KBM-7 (cell line): ENCODE measurements around the gene ANKRD10.

ENCODE experiments used
- DNase-seq: peaks from one replicate; pipeline ENCODE4 v3.0.0-alpha.2; 2015
- in situ Hi-C: fragments of 300-500 bp; cut with MboI; formaldehyde crosslinking; loops from 2 replicates; pipeline ENCODE4 v1.14.3; 2020; ENCODE audit warnings: low sequenced_read_pairs, low pct_unique_long_range_greater_than_20kb, mixed read lengths

ANKRD10 gene

DNA sequence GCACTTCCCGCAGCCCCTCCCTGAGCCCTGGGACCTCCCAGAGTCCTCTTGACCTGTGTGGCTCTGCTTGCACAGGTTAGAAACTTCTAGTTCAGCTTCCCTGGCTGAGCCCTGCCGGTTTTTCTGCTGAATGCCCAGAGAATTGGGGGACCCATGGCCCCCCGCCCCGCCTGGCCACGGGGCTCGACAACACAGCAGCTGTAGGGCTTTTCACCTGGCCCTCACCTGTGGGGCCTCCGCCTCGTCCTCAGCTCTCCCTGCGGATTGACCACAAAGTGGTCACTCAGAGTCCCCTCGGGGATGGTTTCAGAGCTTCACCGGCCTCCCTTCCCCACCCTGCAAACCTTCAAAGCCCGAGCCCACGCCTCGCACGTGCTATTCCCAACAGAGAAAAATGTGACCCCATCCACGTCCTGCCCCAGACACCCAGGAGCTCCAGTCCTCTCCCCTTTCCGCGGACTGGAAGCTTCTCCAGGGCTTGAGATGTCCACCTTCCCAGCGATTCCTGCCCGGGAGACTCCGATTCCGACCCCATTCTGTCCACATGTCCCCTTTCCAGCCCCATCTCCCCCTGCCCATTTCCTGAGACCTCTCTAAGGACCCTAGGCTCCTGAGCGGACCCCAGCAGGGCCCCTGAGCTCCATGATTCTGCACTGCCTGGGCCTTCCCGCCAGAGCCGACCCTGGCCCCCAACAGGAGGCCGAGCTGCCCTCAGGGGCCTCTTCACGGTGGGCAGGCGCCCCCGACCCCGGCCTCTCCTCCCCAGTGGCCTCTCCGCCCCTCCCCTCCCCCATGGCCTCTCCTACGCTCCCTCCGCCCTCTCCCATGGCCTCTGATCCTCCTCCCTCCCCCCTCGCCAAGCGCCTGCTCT lies 41.9 kb downstream of the ANKRD10 start:
- no peak for DNase-seq
- in situ Hi-C loops: no loop called here

DNA sequence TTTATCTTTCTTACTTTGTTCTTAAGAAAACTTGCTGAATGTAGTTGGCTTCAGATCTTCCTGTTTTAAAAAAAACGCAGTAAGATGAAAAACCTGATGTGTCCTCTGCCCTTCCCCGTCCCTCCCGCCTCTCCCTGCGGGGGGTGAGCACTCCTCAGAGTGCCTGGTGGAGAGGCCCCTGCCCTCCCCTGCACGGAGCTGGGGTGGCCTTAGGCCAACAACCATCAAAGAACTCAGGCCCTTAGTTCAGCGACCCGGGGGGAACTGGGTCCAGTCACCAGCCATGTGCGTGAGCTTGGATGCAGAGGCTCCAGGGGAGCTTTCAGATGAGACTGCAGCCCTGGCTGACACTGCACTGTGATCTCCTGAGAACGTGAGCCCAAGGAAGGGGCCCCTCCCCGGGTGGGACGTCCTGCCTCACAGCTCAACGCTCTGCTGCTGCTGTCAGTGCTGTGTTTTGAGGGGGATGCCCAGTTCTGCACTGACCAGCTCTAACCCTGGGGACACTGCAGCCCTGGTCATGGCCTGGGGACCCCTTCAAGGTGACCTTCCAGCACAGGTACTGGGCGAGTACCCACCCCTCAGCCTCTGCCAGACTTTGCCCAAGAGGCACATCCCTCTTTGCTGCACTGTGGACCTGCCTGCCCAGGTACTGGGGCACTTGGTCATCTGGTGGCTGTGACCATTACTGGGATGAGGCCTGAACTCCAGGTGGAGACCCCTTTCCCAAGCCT lies 42.7 kb downstream of the ANKRD10 start:
- no peak for DNase-seq
- in situ Hi-C loops: no loop called here

DNA sequence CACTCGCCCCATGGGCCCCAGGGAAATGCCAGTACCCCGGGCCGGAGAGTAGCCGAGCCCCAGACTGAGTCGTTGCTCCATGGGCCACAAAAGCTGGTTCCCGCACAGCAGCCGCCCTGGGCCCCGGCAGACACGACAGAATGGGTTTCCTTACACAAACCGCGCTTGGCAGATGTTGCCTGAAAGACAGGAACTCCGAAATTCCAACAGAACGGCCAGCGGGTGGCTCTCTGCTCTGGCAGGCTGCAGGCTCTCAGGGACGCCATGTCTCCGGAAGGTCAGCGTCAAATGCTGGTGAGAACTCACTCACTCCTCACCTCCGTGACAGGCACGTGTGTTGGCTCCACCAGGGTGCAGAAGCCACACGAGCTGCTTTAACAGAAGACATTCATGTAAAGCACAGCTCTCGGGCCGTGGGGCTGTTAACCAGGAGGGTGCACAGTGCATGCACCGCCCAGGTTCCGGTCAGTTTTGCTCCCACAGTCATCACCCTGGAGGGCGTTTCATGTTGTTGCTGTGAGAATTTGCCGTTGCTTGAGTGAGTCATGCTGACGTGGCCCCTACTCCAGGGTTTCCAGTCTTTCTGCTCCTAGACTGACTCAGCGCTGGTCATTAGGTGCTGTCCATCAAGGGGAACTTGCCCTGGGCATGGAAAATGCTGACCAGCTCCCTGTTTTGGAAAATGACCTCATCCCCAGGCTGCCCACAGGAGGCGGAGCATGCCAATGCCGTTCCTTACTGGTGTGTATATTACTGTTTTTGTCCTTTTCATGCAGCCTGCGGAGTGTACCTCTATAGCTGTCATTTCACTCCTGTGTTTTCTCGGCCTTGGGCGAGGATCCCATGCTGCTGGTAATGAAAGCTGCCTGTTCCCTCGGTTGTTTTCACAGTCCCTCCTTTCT lies 44.8 kb downstream of the ANKRD10 start:
- in situ Hi-C loops: no loop called here
- DNase-seq: no peak

DNA sequence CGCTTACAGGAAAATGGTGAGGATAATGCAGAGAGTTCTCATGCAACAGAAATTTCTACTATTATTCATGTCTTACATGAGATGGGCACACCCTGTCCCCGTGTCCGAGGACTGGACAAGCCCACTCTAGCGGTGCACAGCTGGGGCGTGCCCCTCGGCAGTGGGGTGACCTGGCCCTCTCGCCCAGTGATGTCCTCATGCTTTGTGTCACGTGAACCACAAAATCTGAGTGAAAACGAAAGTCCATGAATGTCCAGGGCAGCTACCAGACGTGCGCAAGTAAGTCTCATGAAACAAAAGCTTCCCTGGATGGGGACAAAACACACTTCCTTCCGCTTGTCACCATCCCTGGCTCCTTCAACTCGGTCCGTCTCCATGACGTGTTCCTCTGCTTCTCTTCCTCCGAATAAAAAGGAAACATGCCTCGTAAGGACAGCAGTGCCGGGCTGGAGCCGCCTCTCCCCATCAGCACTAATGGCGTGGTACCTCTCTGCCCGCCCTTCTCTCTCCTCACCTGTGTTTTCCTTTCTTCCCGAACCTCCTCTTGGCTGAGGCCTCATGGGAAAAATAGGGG lies 45.6 kb downstream of the ANKRD10 start:
- no peak for DNase-seq
- in situ Hi-C loops: no loop called here

DNA sequence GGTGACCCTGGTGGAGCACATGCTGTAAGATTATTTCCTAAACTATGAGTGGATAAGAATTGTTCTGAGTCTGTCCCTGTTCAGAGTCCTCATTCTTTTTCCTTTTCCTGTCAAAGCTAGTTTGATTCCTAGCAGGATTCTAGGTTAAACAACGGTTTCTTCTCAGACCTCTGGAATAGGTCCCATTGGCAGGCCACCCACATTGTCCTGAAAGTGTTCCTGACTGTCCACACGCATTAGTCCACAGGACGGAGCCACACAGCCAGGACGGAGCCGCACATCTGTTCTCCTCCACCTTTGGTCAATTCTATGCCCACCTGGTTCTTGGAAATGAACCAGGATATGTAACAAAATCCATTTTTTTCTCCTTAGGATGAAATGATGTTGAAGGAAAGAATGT lies 46.1 kb downstream of the ANKRD10 start:
- in situ Hi-C loops: no loop called here

DNA sequence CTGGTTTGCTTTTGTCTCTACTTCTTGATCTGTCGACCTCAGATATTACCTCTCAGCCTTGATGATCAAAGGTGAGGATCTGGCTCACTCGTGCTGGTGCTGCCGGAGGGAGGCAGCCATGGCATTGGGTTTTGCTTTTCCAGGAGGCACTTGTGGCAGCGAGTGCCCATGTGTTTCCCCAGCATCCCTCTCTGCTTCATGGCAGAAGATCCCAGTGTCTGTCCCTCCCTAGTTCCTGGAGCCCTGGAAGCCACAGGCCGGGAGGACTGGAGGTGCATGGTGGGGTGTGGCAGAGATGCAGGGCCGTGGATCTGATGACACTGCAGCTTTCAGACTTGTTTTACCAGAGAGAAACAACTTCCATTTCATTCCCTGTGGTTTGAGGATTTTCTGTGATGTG lies 47.5 kb downstream of the ANKRD10 start:
- in situ Hi-C loops: no loop called here

More for the DNA sequence above, 46.1 kb downstream of the ANKRD10 start:
- no peak for DNase-seq

DNA sequence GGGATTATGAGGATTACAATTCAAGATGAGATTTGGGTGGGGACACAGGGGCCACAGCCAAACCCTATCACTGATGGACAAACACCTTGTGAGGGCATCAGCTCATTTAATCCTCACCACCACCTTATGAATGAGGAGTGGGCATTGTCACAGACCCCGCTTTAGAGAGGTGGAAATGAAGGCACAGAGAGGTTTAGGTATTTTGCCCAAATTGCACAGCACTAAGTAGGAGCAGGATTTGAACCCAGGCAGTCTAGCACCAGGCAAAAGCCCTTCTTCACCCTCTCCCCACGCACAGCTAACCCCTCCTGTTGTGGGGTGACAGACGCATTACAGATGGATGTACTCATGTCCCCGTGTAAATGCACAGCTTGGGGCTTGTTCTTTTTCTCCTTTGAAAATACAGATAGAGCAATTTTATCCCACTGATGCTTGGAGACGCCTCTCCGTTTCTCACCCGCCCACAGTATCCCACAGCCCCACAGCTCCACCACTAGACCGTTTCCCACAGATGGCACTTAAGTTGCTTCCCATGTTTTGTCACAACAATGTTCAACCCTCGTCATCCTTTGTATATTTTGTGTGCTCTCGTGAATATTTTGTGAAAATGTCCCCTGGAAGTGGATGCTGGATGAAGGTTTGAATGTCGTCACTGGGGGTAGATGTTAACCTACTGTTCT lies 48.2 kb downstream of the ANKRD10 start:
- in situ Hi-C loops: no loop called here
- no peak for DNase-seq

More for the DNA sequence above, 47.5 kb downstream of the ANKRD10 start:
- no peak for DNase-seq

DNA sequence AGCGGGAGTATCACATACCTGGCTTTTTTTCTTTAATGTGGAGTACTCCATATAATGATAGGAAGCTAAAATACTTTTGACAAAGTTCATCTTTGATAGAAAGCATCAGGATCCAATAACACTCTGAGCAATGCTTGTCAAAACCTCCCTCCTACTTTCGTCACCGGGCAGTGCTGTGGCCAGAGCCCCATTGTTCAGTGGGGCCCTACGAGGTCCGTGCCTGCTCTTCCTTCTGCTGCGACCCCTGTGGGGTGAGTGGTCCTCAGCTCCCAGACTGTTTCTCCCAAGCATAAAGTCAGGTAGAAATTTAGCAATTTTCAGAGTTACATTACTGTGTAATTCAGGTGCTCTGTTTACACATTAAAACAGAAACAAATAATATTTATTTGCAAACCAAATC lies 51.2 kb downstream of the ANKRD10 start:
- in situ Hi-C loops: no loop called here
- DNase-seq: no peak

DNA sequence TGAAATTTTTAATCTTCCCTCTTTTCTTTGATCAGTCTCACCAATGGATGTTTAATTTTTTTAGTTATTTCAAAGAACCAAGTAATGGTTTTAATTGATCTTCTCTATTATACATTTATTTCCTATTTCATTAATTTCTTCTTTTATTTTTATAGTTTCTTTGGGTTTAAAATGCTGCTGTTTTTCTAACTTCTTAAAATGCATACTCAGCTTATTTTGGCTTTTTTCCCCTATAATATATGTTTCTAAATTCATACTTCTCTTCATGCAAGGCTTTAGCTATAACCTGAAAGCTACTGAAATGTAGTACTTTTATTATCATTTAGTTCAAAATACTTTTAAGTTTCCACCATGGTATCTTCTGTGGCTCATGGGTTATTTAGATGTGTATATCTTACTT lies 53.9 kb downstream of the ANKRD10 start:
- in situ Hi-C loops: no loop called here
- no peak for DNase-seq

DNA sequence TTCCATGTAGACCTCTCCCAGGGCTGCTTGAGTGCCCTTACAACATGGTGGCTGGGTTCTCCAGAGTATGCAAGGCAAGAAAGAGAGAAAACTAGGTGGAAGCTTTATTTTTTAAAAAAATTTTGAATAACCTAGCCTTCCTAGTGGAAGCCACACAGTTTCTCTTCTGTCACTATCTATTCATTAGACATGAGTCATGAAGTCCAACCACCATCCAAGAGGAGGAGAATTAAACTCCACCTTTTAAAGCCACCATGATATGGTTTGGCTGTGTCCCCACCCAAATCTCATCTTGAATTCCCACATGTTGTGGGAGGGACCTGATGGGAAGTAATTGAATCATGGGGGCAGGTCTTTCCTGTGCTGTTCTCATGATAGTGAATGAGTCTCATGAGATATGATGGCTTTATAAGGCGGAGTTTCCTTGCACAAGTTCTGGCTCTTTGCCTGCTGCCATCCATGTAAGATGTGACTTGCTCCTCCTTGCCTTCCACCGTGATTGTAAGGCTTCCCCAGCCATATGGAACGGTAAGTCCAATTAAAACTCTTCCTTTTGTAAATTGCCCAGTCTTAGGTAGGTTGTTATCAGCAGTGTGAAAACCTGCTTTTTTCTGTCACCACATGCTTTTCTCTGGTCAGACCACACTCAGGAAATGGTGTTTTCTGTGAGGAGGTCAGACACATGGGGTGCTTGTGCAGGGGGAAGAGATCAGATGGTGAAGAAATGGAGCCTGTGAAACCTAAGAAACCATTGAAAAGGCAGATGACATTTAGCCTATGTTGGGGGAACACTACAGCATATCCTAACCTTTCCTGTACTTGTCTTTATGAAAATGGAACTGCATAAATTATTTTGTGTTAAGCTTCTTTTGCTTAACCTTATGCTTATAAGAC lies 57.7 kb downstream of the ANKRD10 start:
- in situ Hi-C loops: no loop called here
- DNase-seq: no peak

DNA sequence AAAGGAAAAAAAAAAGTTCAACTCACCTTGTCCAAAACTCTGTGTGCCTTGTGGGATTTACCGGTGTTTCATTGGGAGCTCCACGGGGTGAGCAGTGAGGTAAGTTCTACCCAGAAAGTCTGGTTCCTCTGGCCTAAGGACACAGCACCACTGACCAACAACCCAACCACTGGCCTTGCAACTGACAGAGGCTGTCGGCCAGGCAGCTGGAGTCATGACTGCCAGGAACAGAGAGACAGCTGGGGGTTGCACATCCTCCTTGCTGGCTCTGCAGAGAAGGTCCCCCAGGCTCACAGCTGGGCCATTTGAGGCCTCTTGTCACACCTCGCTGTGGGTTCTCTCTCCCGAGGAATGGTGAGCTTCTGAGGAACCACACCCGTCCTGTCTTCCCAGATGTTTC lies 59.5 kb downstream of the ANKRD10 start:
- in situ Hi-C loops: no loop called here
- DNase-seq: no peak

DNA sequence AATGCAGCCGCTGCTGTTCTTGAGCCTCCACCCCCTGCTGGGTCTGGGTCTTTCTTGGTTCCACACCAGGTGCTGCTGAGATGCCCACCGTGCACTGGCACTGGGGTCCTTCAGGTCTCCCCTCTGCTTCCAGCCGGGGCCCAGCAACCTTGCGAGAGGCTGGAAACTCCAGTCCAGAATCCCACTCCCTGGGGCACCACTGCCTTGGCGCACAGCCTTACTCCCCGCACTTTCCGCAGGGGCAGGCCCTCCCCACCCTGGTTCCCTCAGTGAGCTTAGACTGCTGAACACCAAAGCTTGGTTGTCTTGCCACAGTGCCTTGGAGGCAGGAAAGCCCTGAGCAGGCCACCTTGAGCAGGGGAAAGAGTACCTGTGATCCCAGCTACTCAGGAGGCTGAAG lies 60.0 kb downstream of the ANKRD10 start:
- no peak for DNase-seq
- in situ Hi-C loops: no loop called here

DNA sequence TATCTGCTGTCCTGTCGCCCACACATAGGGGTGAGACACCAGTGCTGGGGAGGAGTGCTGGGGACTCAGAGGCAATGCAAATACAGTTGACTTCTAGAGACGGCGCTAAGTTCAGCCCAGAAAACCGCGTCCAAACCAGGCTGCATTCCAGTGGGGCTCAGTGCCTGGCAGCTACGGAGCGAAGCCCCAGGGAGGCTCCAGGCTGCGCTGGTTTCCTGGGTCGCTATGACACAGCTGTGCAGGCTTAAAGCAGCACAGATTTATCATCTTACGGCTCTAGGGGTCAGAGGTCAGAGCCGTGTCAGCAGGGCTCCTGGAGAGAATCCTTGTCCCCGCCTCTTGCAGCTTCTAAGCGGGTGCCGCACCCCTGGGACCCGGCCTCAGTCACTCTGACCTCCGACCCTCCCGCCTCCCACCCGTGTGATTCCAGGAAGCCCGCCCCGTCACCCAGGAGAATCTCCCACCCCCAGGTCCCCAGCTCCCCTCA lies 61.6 kb downstream of the ANKRD10 start:
- in situ Hi-C loops: no loop called here
- no peak for DNase-seq

DNA sequence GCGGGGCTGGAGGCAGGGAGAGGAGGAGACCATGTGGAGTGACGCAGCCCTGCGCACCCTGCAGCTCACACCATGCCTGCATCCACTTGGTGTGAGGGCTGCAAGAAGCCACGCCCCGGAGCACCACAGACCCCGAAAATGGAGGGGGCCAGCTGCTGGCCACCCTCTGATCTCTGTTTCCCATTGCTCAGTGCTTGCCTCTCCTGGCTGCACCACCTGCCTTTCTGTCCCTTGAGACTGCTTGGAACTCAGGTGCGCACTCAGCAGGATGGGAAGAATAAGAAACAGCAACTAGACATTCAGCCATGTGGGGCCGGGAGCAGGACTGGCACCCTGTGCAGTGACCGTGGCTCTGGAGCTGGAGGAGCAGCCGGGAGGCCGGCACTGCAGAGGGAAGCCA lies 64.0 kb downstream of the ANKRD10 start:
- no peak for DNase-seq
- in situ Hi-C loops: no loop called here

DNA sequence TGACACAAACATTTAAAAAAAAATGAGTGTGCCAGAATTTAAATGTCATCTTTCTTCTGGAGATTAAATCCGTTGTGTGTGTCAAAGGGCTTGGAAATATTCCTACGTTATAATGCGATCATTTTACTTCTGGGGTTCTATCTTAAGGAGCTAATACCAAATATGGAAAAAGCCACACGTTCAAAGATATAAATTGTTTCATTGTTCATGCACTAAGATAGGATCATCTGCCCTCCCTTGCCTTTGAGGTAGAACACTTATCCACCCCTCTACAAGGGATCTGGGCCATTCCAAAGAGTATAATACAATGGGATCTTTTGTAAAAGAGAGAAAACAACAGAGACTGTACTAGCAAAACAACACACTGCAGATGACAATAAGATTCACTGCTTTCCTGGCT lies 64.9 kb downstream of the ANKRD10 start:
- in situ Hi-C loops: no loop called here
- DNase-seq: no peak

DNA sequence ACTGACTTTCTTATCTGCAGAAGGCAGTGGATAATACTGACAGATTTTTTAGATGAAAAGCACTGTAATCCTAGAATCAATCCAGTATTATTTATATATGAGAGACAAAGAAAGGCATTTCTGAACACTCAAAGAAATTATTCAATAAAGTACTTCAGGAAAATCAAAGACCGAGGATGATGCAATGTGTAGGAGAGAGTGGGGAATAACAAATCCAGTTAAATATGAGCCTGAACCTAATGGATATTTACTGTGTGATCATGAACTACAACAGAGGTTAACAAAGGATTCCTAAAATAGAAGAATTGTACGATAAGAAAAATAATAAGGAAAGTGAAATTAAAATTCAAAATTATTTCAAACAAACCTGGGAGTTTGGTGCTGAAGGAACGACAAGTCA lies 69.3 kb downstream of the ANKRD10 start:
- DNase-seq: no peak
- in situ Hi-C loops: no loop called here

DNA sequence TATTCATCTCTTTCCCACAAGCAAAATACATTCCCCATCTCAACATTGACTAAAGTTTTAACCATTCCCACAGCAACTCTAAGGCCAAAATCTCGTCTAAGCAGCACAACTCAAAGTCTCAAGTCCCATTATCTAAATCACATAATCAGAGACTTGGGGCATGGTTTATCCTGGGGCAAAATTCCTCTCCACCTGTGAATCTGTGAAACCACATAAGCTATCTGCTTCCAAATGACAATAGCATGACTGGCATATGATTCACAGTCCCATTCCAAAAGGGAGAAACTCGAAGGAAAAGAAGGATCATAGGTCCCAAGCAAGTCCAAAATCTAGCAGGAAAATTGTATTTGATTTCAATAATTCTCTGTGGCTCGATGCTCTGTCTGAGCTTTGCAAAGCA lies 73.0 kb downstream of the ANKRD10 start:
- DNase-seq: no peak
- in situ Hi-C loops: no loop called here

DNA sequence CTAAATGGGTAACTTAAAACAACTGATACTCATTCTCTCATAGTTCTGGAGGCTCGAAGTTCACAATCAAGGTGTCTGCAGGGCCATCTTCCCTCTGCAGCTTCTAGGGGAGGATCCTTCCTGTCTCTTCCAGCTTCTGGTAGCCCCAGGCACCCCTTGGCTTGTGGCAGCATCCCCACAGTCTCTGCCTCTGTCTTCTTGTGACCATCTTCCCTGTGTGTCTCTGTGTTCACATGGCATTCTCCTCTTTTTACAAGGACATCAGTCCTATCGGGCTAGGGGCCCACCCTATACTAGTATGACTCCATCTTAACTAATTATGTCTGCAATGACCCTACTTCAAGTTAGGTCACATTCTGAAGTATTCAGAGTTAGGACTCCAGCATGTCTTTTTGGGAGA lies 73.5 kb downstream of the ANKRD10 start:
- in situ Hi-C loops: no loop called here
- DNase-seq: no peak
